ENCODE results near the gene DENND2A. TPM values are rescaled to one million over a fixed set of nuclear protein-coding genes. Genes with fewer than 3 reads are reported as not detected.

The DENND2A gene
- total RNA-seq, 1 experiment from 2014 or later = 7.3 TPM

- H4K20me1 ChIP-seq (ENCODE audit: control insufficient read depth, insufficient read depth, insufficient read length) = no peaks in the 10 kb centered on the region
- H3K9ac ChIP-seq (ENCODE audit: extremely low read depth, insufficient read length, low read length) = no peak overlapping the region
- Mint-ChIP-seq H3K36me3 (ENCODE audit: insufficient read depth in 1 of 3, low read depth in 3 of 3) (no peaks in the 10 kb centered on the region; a peak in 1 of 7 replicates), H3K4me1 (peaks cover 36 to 42% of the 10 kb centered on the region in 2 experiments), H3K9me3 (no peaks in the 10 kb centered on the region), H3K27ac (peak overlapping the region; percentile 42 to 96 (median 90)), H3K27me3 (ENCODE audit: low read depth) (no peaks in the 10 kb centered on the region), H3K4me3 (peak overlapping the region; percentile 5 to 58; a peak in 4 of 5 replicates)
- H3T11ph ChIP-seq (ENCODE audit: low read length) = no peak overlapping the region
- H3K4ac ChIP-seq (ENCODE audit: low read depth, low read length) = no peak overlapping the region
- no peak overlapping the region for H4K91ac ChIP-seq (ENCODE audit: insufficient read length, low read depth, low read length)
- H3K14ac ChIP-seq (ENCODE audit: insufficient read depth, low read length) = no peak overlapping the region
- no peak overlapping the region for H2BK15ac ChIP-seq (ENCODE audit: low read depth, low read length)
- H2BK5ac ChIP-seq (ENCODE audit: insufficient read length, low read length) = no peak overlapping the region
- peaks cover 13% of the 10 kb centered on the region for H3K4me1 ChIP-seq (ENCODE audit: insufficient read depth, low read length)
- no peaks in the 10 kb centered on the region for H3K79me2 ChIP-seq (ENCODE audit: insufficient read depth, low read length)
- no peak overlapping the region for H2AFZ ChIP-seq (ENCODE audit: low read length)
- no peak overlapping the region for H3K56ac ChIP-seq (ENCODE audit: insufficient read length, low read depth, low read length)
- H2AK5ac ChIP-seq (ENCODE audit: insufficient read length, low read length) = no peak overlapping the region
- H3K23me2 ChIP-seq (ENCODE audit: insufficient read length, low read depth, low read length, poor library complexity, severe bottlenecking) = no peaks in the 10 kb centered on the region
- peak; percentile 43 for DNase-seq
- H4K8ac ChIP-seq (replicated peaks; ENCODE audit: insufficient read length, low read depth, low read length) = no peak overlapping the region
- no peak overlapping the region for H2BK20ac ChIP-seq (ENCODE audit: low read depth, low read length, poor library complexity, severe bottlenecking)
- peak overlapping the region; percentile 38 for H3K27ac ChIP-seq (ENCODE audit: insufficient read length, low read depth, low read length)
- no peak overlapping the region for H4K5ac ChIP-seq (ENCODE audit: insufficient read length, low read depth, low read length)
- H2BK120ac ChIP-seq (ENCODE audit: low read depth, low read length, poor library complexity, severe bottlenecking) = no peak overlapping the region
- no peak for TF ChIP-seq CTCF (conservative IDR thresholded peaks at IDR 0.05)
- no CpG with 5 or more reads among the region's 14 CpGs for WGBS (ENCODE audit: extremely low coverage, insufficient read length, low lambda C conversion rate)
- H3K4me2 ChIP-seq (ENCODE audit: insufficient read depth, insufficient read length, low read length) = peak overlapping the region; percentile 5
- H3K27me3 ChIP-seq (ENCODE audit: insufficient read depth, low read length) = no peaks in the 10 kb centered on the region
- H3K79me1 ChIP-seq (ENCODE audit: insufficient read depth, low read depth, low read length, poor library complexity, severe bottlenecking) = no peaks in the 10 kb centered on the region
- no peaks in the 10 kb centered on the region for H3K9me3 ChIP-seq (ENCODE audit: control insufficient read depth, low read depth, low read length)
- H3K18ac ChIP-seq (ENCODE audit: insufficient read length, low read depth, low read length) = no peak overlapping the region
- no peak overlapping the region for H3K23ac ChIP-seq (ENCODE audit: insufficient read length, low read depth, low read length)
- H2BK12ac ChIP-seq (ENCODE audit: insufficient read length, low read depth, low read length) = no peak overlapping the region
Observed at GRCh38 chr7:140485500-140486265, 154.9 kb downstream of the DENND2A start.
